H9 (cell line): ENCODE measurements around the gene LINC01488. TPM values are rescaled to one million over a fixed set of nuclear protein-coding genes. Genes with fewer than 3 reads are reported as not detected.

ENCODE experiments used
- DNase-seq: peaks from one replicate; pipeline ENCODE4 v3.0.0-alpha.2; 2017
- H2AFZ ChIP-seq: one replicate; pipeline ENCODE4 v1.6.1; 2013; ENCODE audit warnings: mild to moderate bottlenecking, low read length, control low read depth, moderate library complexity
- H2AK5ac ChIP-seq: 2 replicates; pipeline ENCODE4 v1.6.1; 2013; ENCODE audit warnings: low read length, control low read depth, mixed read lengths; ENCODE audit not compliant: insufficient read length
- H2BK120ac ChIP-seq: one replicate; pipeline ENCODE4 v1.6.1; 2013; ENCODE audit warnings: low read depth, mild to moderate bottlenecking, low read length, control low read depth, inconsistent platforms; ENCODE audit not compliant: poor library complexity, severe bottlenecking
- H2BK12ac ChIP-seq: 2 replicates; pipeline ENCODE4 v1.6.1; 2013; ENCODE audit warnings: low read length, control low read depth, mixed read lengths, low read depth; ENCODE audit not compliant: insufficient read length
- H2BK15ac ChIP-seq: 2 replicates; pipeline ENCODE4 v1.6.1; 2013; ENCODE audit warnings: low read depth, low read length, control low read depth
- H2BK20ac ChIP-seq: one replicate; pipeline ENCODE4 v1.6.1; 2013; ENCODE audit warnings: low read depth, mild to moderate bottlenecking, low read length, control low read depth, inconsistent platforms; ENCODE audit not compliant: poor library complexity, severe bottlenecking
- H2BK5ac ChIP-seq: 2 replicates; pipeline ENCODE4 v1.6.1; 2013; ENCODE audit warnings: low read length, control low read depth, mixed read lengths; ENCODE audit not compliant: insufficient read length
- H3K14ac ChIP-seq: 2 replicates; pipeline ENCODE4 v1.6.1; 2013; ENCODE audit warnings: low read length, control low read depth; ENCODE audit not compliant: insufficient read depth
- H3K18ac ChIP-seq: 2 replicates; pipeline ENCODE4 v1.6.1; 2013; ENCODE audit warnings: low read depth, mild to moderate bottlenecking, mixed read lengths, low read length, control low read depth; ENCODE audit not compliant: insufficient read length
- H3K23ac ChIP-seq: 2 replicates; pipeline ENCODE4 v1.6.1; 2013; ENCODE audit warnings: low read length, control low read depth, mixed read lengths, low read depth; ENCODE audit not compliant: insufficient read length
- H3K23me2 ChIP-seq: 2 replicates; pipeline ENCODE4 v1.6.1; 2013; ENCODE audit warnings: low read depth, mild to moderate bottlenecking, mixed read lengths, low read length, control low read depth; ENCODE audit not compliant: insufficient read length, poor library complexity, severe bottlenecking
- H3K27ac ChIP-seq: 2 replicates; pipeline ENCODE4 v1.5.1; 2013; ENCODE audit warnings: low read length, control low read depth, mixed read lengths, low read depth; ENCODE audit not compliant: insufficient read length
- H3K27me3 ChIP-seq: 2 replicates; pipeline ENCODE4 v1.6.1; 2013; ENCODE audit warnings: low read length, control low read depth, inconsistent platforms; ENCODE audit not compliant: insufficient read depth
- H3K4ac ChIP-seq: 2 replicates; pipeline ENCODE4 v1.6.1; 2013; ENCODE audit warnings: low read depth, mild to moderate bottlenecking, control low read depth, inconsistent platforms, low read length, moderate library complexity
- H3K4me1 ChIP-seq: 2 replicates; pipeline ENCODE4 v1.6.1; 2013; ENCODE audit warnings: low read length, control low read depth, inconsistent platforms; ENCODE audit not compliant: insufficient read depth
- H3K4me2 ChIP-seq: 2 replicates; pipeline ENCODE4 v1.6.1; 2013; ENCODE audit warnings: low read length, control low read depth, mixed read lengths; ENCODE audit not compliant: insufficient read length, insufficient read depth
- H3K56ac ChIP-seq: 2 replicates; pipeline ENCODE4 v1.6.1; 2013; ENCODE audit warnings: low read depth, mild to moderate bottlenecking, mixed read lengths, low read length, control low read depth; ENCODE audit not compliant: insufficient read length
- H3K79me1 ChIP-seq: 2 replicates; pipeline ENCODE4 v1.6.1; 2013; ENCODE audit warnings: low read depth, mild to moderate bottlenecking, moderate library complexity, low read length, control low read depth, inconsistent platforms; ENCODE audit not compliant: insufficient read depth, poor library complexity, severe bottlenecking
- H3K79me2 ChIP-seq: 2 replicates; pipeline ENCODE4 v1.6.1; 2013; ENCODE audit warnings: low read length, control low read depth, inconsistent platforms; ENCODE audit not compliant: insufficient read depth
- H3K9ac ChIP-seq: 2 replicates; pipeline ENCODE4 v1.6.1; 2013; ENCODE audit warnings: low read length, control low read depth, mixed read lengths; ENCODE audit not compliant: insufficient read length; ENCODE audit errors: extremely low read depth
- H3K9me3 ChIP-seq: one replicate; pipeline ENCODE4 v1.6.1; 2013; ENCODE audit warnings: low read depth, low read length, inconsistent platforms; ENCODE audit not compliant: control insufficient read depth
- H3T11ph ChIP-seq: one replicate; pipeline ENCODE4 v1.6.1; 2013; ENCODE audit warnings: mild to moderate bottlenecking, low read length, control low read depth, inconsistent platforms
- H4K20me1 ChIP-seq: one replicate; pipeline ENCODE4 v1.6.1; 2013; ENCODE audit not compliant: control insufficient read depth, insufficient read length, insufficient read depth
- H4K5ac ChIP-seq: 2 replicates; pipeline ENCODE4 v1.6.1; 2013; ENCODE audit warnings: low read depth, mild to moderate bottlenecking, mixed read lengths, low read length, control low read depth; ENCODE audit not compliant: insufficient read length
- H4K8ac ChIP-seq: replicated peaks from 2 replicates; pipeline ENCODE4 v1.6.1; 2013; ENCODE audit warnings: low read length, control low read depth, mixed read lengths, low read depth; ENCODE audit not compliant: insufficient read length
- H4K91ac ChIP-seq: 2 replicates; pipeline ENCODE4 v1.6.1; 2013; ENCODE audit warnings: low read depth, mild to moderate bottlenecking, moderate library complexity, mixed read lengths, low read length, control low read depth; ENCODE audit not compliant: insufficient read length
- H3K27ac Mint-ChIP-seq, 3 experiments: 2 replicates in 2 of 3; 3 replicates in 1 of 3; pipeline ENCODE4 v1.8.0; 2020 to 2021; ENCODE audit warnings: mixed read lengths in 3 of 3, mild to moderate bottlenecking in 1 of 3, moderate library complexity in 1 of 3
- H3K27me3 Mint-ChIP-seq: 2 replicates; pipeline ENCODE4 v1.8.0; 2021; ENCODE audit warnings: low read depth, mild to moderate bottlenecking, moderate library complexity, mixed read lengths
- H3K36me3 Mint-ChIP-seq, 3 experiments: 2 replicates in 2 of 3; 3 replicates in 1 of 3; pipeline ENCODE4 v1.8.0; 2020 to 2021; ENCODE audit warnings: low read depth in 3 of 3, mixed read lengths in 3 of 3; ENCODE audit not compliant: insufficient read depth in 1 of 3
- H3K4me1 Mint-ChIP-seq, 2 experiments: 2 replicates each; pipeline ENCODE4 v1.8.0; 2020; ENCODE audit warnings: mixed read lengths in 2 of 2
- H3K4me3 Mint-ChIP-seq, 2 experiments: 2 replicates in 1 of 2; 3 replicates in 1 of 2; pipeline ENCODE4 v1.8.0; 2020 to 2021; ENCODE audit warnings: mild to moderate bottlenecking in 2 of 2, mixed read lengths in 2 of 2, moderate library complexity in 1 of 2
- H3K9me3 Mint-ChIP-seq, 2 experiments: 2 replicates in 1 of 2; 3 replicates in 1 of 2; pipeline ENCODE4 v1.8.0; 2020; ENCODE audit warnings: mild to moderate bottlenecking in 2 of 2, mixed read lengths in 2 of 2, moderate library complexity in 1 of 2
- WGBS: extraction: QIAGEN DNeasy Blood & Tissue Kit; methylation state at CpG from one replicate; pipeline ENCODE4 v1.1.7; 2013; ENCODE audit warnings: missing lambda C conversion rate, low lambda C conversion rate, mixed read lengths; ENCODE audit not compliant: insufficient read length; ENCODE audit errors: extremely low coverage; 5-methylcytosine and 5-hydroxymethylcytosine counted together
- total RNA-seq: library from RNA; stranded (reverse); gene quantifications from 2 replicates; pipeline ENCODE4 v1.2.1, GENCODE V29; 2021
- TF ChIP-seq, protein P1 (sequence below): fragments of 200-600 bp; sonication (generic); conservative IDR thresholded peaks from 3 replicates; pipeline ENCODE4 v1.8.0; 2021; ENCODE audit warnings: antibody characterized with exemption, mild to moderate bottlenecking

The LINC01488 gene
- total RNA-seq, 1 experiment from 2014 or later = not detected

DNA sequence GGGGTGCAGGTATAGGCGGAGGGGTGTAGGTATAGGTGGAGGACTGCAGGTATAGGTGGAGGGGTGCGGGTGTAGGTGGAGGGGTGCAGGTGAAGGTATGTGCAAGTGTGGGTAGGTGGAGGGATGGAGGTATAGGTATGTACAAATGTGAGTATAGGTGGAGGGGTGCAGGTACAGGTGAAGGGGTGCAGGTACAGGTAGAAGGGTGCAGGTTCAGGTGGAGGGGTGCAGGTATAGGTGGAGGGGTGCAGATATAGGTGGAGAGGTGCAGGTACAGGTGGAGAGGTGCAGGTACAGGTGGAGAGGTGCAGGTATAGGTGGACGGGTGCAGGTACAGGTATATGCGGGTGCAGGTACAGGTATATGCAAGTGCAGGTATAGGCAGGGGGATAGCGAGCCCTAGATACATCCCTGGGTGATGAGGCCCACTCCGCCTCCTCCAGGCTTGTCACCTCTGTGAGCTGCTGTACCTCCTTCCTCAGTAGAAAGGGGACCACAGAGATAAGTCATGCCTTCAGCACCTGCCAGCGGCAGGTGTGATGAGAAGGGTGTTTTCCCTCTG lies 17.2 kb downstream of the LINC01488 start:
- H3K18ac ChIP-seq = no peak overlapping the region

More for the DNA sequence above, 17.2 kb downstream of the LINC01488 start:
- no peaks in the 10 kb centered on the region for H3K79me1 ChIP-seq
- no peaks in the 10 kb centered on the region for H3K4me1 Mint-ChIP-seq
- no peaks in the 10 kb centered on the region; a peak in 1 of 5 replicates for H3K9me3 Mint-ChIP-seq
- no peaks in the 10 kb centered on the region for H3K23me2 ChIP-seq
- no peak overlapping the region for H4K8ac ChIP-seq
- no peak overlapping the region for H2AFZ ChIP-seq
- H2BK15ac ChIP-seq = no peak overlapping the region
- DNase-seq = no peak
- H2BK12ac ChIP-seq = no peak overlapping the region
- no peak overlapping the region for H3K4ac ChIP-seq
- no peak overlapping the region for H4K5ac ChIP-seq
- WGBS = 100% methylated on average over 1 of the region's 7 CpGs
- H3K27me3 ChIP-seq = no peaks in the 10 kb centered on the region
- H2BK20ac ChIP-seq = no peak overlapping the region
- H3K9ac ChIP-seq = no peak overlapping the region
- H3K9me3 ChIP-seq = no peaks in the 10 kb centered on the region
- H4K91ac ChIP-seq = no peak overlapping the region
- H3K14ac ChIP-seq = no peak overlapping the region
- H3K36me3 Mint-ChIP-seq = no peaks in the 10 kb centered on the region
- H2BK120ac ChIP-seq = no peak overlapping the region
- peaks cover 4% of the 10 kb centered on the region for H3K27me3 Mint-ChIP-seq
- no peak overlapping the region for H3K23ac ChIP-seq
- H3K4me1 ChIP-seq = no peaks in the 10 kb centered on the region
- no peak overlapping the region for H2AK5ac ChIP-seq
- no peak overlapping the region for H2BK5ac ChIP-seq
- H3K27ac Mint-ChIP-seq = no peak overlapping the region
- H3K79me2 ChIP-seq = no peaks in the 10 kb centered on the region
- H3K4me2 ChIP-seq = no peak overlapping the region
- no peak overlapping the region for H3K4me3 Mint-ChIP-seq
- no peak overlapping the region for H3K56ac ChIP-seq
- no peak overlapping the region for H3K27ac ChIP-seq
- no peak overlapping the region for H3T11ph ChIP-seq
- no peaks in the 10 kb centered on the region for H4K20me1 ChIP-seq
- TF ChIP-seq, protein P1, sequence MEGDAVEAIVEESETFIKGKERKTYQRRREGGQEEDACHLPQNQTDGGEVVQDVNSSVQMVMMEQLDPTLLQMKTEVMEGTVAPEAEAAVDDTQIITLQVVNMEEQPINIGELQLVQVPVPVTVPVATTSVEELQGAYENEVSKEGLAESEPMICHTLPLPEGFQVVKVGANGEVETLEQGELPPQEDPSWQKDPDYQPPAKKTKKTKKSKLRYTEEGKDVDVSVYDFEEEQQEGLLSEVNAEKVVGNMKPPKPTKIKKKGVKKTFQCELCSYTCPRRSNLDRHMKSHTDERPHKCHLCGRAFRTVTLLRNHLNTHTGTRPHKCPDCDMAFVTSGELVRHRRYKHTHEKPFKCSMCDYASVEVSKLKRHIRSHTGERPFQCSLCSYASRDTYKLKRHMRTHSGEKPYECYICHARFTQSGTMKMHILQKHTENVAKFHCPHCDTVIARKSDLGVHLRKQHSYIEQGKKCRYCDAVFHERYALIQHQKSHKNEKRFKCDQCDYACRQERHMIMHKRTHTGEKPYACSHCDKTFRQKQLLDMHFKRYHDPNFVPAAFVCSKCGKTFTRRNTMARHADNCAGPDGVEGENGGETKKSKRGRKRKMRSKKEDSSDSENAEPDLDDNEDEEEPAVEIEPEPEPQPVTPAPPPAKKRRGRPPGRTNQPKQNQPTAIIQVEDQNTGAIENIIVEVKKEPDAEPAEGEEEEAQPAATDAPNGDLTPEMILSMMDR = no peak
